Endodermal cell (in vitro differentiated cells): ENCODE measurements around the gene CRYGN. TPM values are rescaled to one million over a fixed set of nuclear protein-coding genes. Genes with fewer than 3 reads are reported as not detected.

Experiments used
- DNase-seq: peaks from one replicate; pipeline ENCODE4 v3.0.0-alpha.2; 2017
- H3K27ac ChIP-seq: 2 replicates; pipeline ENCODE4 v1.5.1; 2013; ENCODE audit warnings: mild to moderate bottlenecking, low read depth, low read length, moderate library complexity
- H3K27me3 ChIP-seq: 2 replicates; pipeline ENCODE4 v1.6.1; 2013; ENCODE audit warnings: mild to moderate bottlenecking, low read length, moderate library complexity; ENCODE audit not compliant: insufficient read depth, control insufficient read depth, poor library complexity, severe bottlenecking
- H3K36me3 ChIP-seq: 2 replicates; pipeline ENCODE4 v1.7.0; 2013; ENCODE audit warnings: mild to moderate bottlenecking, low read length, moderate library complexity; ENCODE audit not compliant: control insufficient read depth, insufficient read depth
- H3K4me1 ChIP-seq: one replicate; pipeline ENCODE4 v1.7.0; 2013; ENCODE audit warnings: low read length; ENCODE audit not compliant: control insufficient read depth, insufficient read depth
- H3K4me3 ChIP-seq: 2 replicates; pipeline ENCODE4 v1.5.1; 2013; ENCODE audit warnings: mild to moderate bottlenecking, low read length, moderate library complexity
- H3K9ac ChIP-seq: 2 replicates; pipeline ENCODE4 v1.6.1; 2013; ENCODE audit warnings: mild to moderate bottlenecking, low read length, moderate library complexity; ENCODE audit not compliant: poor library complexity, severe bottlenecking; ENCODE audit errors: extremely low read depth
- H3K9me3 ChIP-seq: 2 replicates; pipeline ENCODE4 v1.6.1; 2013; ENCODE audit warnings: mild to moderate bottlenecking, low read length, moderate library complexity; ENCODE audit not compliant: control insufficient read depth
- H3K27ac Mint-ChIP-seq: 2 replicates; pipeline ENCODE4 v1.8.0; 2020; ENCODE audit warnings: mixed read lengths
- H3K27me3 Mint-ChIP-seq: 2 replicates; pipeline ENCODE4 v1.8.0; 2021; ENCODE audit warnings: mild to moderate bottlenecking, mixed read lengths; ENCODE audit not compliant: insufficient read depth
- H3K36me3 Mint-ChIP-seq: 2 replicates; pipeline ENCODE4 v1.8.0; 2020; ENCODE audit warnings: low read depth, mixed read lengths
- H3K4me1 Mint-ChIP-seq: 2 replicates; pipeline ENCODE4 v1.8.0; 2020; ENCODE audit warnings: mixed read lengths
- H3K4me3 Mint-ChIP-seq: 2 replicates; pipeline ENCODE4 v1.8.0; 2020; ENCODE audit warnings: mild to moderate bottlenecking, moderate library complexity, mixed read lengths
- H3K9me3 Mint-ChIP-seq: 2 replicates; pipeline ENCODE4 v1.8.0; 2020; ENCODE audit warnings: mild to moderate bottlenecking, mixed read lengths
- CTCF ChIP-seq: fragments of 200-600 bp; sonication (generic); conservative IDR thresholded peaks from 2 replicates; pipeline ENCODE4 v1.5.0; 2021; ENCODE audit warnings: antibody characterized with exemption, mild to moderate bottlenecking
- WGBS, 2 experiments: methylation state at CpG; one replicate each; pipeline versions ENCODE4 v1.1.5 to v1.1.7; 2013; ENCODE audit warnings: missing lambda C conversion rate in 2 of 2, mixed read lengths in 1 of 2; ENCODE audit not compliant: insufficient coverage in 1 of 2, insufficient read length in 1 of 2; 5-methylcytosine and 5-hydroxymethylcytosine counted together
- total RNA-seq, 2 donors: library from RNA; stranded (reverse); fragmentation: NEBNext Ultra II Directional in 1 of 2; extraction: Animal tissue kit (Norgen Biotek cat#: 25700) in 1 of 2; gene quantifications; 2 replicates in 1 of 2; 3 replicates in 1 of 2; pipeline ENCODE4 v1.2.1, GENCODE V29; 2021

The CRYGN gene
- total RNA-seq, 2 donors from 2014 or later: 2.3 to 4.4 TPM

GRCh38 chr7:151477867-151478266 lies 37.9 kb upstream of the CRYGN start:
- Histone ChIP-seq H3K9me3 (no peaks in the 10 kb centered on the region), H3K27me3 (no peaks in the 10 kb centered on the region), H3K4me1 (peaks cover 5% of the 10 kb centered on the region), H3K36me3 (peaks cover 88% of the 10 kb centered on the region), H3K4me3 (no peak overlapping the region), H3K9ac (no peak overlapping the region), H3K27ac (no peak overlapping the region)
- WGBS, 2 experiments: 97 to 98% methylated on average over 7 of the region's 7 CpGs
- no peak for DNase-seq
- Mint-ChIP-seq H3K27ac (no peak overlapping the region), H3K27me3 (no peaks in the 10 kb centered on the region), H3K9me3 (no peaks in the 10 kb centered on the region), H3K4me1 (no peaks in the 10 kb centered on the region), H3K4me3 (no peak overlapping the region), H3K36me3 (peaks cover 68% of the 10 kb centered on the region)
- TF ChIP-seq CTCF: no peak

GRCh38 chr7:151472644-151473380 lies 32.9 kb upstream of the CRYGN start:
- H3K27ac Mint-ChIP-seq: peak overlapping the region; percentile 82
- Histone ChIP-seq H3K27ac (no peak overlapping the region), H3K4me1 (no peaks in the 10 kb centered on the region), H3K27me3 (no peaks in the 10 kb centered on the region), H3K9ac (no peak overlapping the region), H3K9me3 (no peaks in the 10 kb centered on the region), H3K36me3 (peaks cover 92% of the 10 kb centered on the region), H3K4me3 (no peak overlapping the region)
- peak; percentile 32 for TF ChIP-seq CTCF
- H3K9me3 Mint-ChIP-seq: no peaks in the 10 kb centered on the region
- no peak overlapping the region for H3K4me3 Mint-ChIP-seq
- peaks cover 19% of the 10 kb centered on the region for H3K4me1 Mint-ChIP-seq
- peaks cover 79% of the 10 kb centered on the region for H3K36me3 Mint-ChIP-seq
- 92 to 97% methylated on average over 14 to 17 of the region's 17 CpGs for WGBS, 2 experiments
- H3K27me3 Mint-ChIP-seq: no peaks in the 10 kb centered on the region
- peak; percentile 46 for DNase-seq

GRCh38 chr7:151470711-151471110 lies 30.8 kb upstream of the CRYGN start:
- no peaks in the 10 kb centered on the region for H3K9me3 Mint-ChIP-seq
- Histone ChIP-seq H3K27ac (no peak overlapping the region), H3K36me3 (peaks cover 90% of the 10 kb centered on the region), H3K9me3 (no peaks in the 10 kb centered on the region), H3K27me3 (no peaks in the 10 kb centered on the region), H3K9ac (no peak overlapping the region), H3K4me1 (no peaks in the 10 kb centered on the region), H3K4me3 (no peak overlapping the region)
- H3K4me3 Mint-ChIP-seq: no peak overlapping the region
- H3K4me1 Mint-ChIP-seq: peaks cover 19% of the 10 kb centered on the region
- peaks cover 82% of the 10 kb centered on the region for H3K36me3 Mint-ChIP-seq
- H3K27me3 Mint-ChIP-seq: no peaks in the 10 kb centered on the region
- TF ChIP-seq CTCF: no peak
- 76 to 96% methylated on average over 2 of the region's 2 CpGs for WGBS, 2 experiments
- H3K27ac Mint-ChIP-seq: peak overlapping the region; percentile 48
- peak; percentile 38 for DNase-seq
